ENCODE measurements around the gene ARHGAP30.

Gene ARHGAP30

GRCh38 chr1:161052899-161053298 lies 16.8 kb downstream of the ARHGAP30 start:
- Histone ChIP-seq H3K36me3 (ENCODE audit: control insufficient read depth, insufficient read depth, low read length) (peaks cover 61% of the 10 kb centered on the region), H3K27me3 (replicated peaks; ENCODE audit: control insufficient read depth, insufficient read depth, low read length) (no peaks in the 10 kb centered on the region), H3K4me3 (replicated peaks; ENCODE audit: low read depth, low read length) (no peak overlapping the region)
- TF ChIP-seq CTCF (IDR thresholded peaks at IDR 0.05; ENCODE audit: insufficient read depth, low read length, poor library complexity, severe bottlenecking) = no peak
- no peak for DNase-seq (ENCODE audit: extremely low read depth, insufficient read length)

GRCh38 chr1:161051219-161051618 lies 18.5 kb downstream of the ARHGAP30 start:
- H3K36me3 ChIP-seq (ENCODE audit: control insufficient read depth, insufficient read depth, low read length) = peaks cover 59% of the 10 kb centered on the region
- no peak overlapping the region for H3K4me3 ChIP-seq (replicated peaks; ENCODE audit: low read depth, low read length)
- H3K27me3 ChIP-seq (replicated peaks; ENCODE audit: control insufficient read depth, insufficient read depth, low read length) = no peaks in the 10 kb centered on the region
- DNase-seq (ENCODE audit: extremely low read depth, insufficient read length) = no peak
- TF ChIP-seq CTCF (IDR thresholded peaks at IDR 0.05; ENCODE audit: insufficient read depth, low read length, poor library complexity, severe bottlenecking) = no peak

GRCh38 chr1:161048949-161049722 lies 20.6 kb downstream of the ARHGAP30 start:
- Histone ChIP-seq H3K36me3 (ENCODE audit: control insufficient read depth, insufficient read depth, low read length) (peaks cover 47% of the 10 kb centered on the region), H3K27me3 (replicated peaks; ENCODE audit: control insufficient read depth, insufficient read depth, low read length) (no peaks in the 10 kb centered on the region), H3K4me3 (replicated peaks; ENCODE audit: low read depth, low read length) (no peak overlapping the region)
- DNase-seq (ENCODE audit: extremely low read depth, insufficient read length) = no peak
- TF ChIP-seq CTCF (IDR thresholded peaks at IDR 0.05; ENCODE audit: insufficient read depth, low read length, poor library complexity, severe bottlenecking) = no peak

- no peak overlapping the region for H3K4me3 ChIP-seq (replicated peaks; ENCODE audit: low read depth, low read length)
- no peak for TF ChIP-seq CTCF (IDR thresholded peaks at IDR 0.05; ENCODE audit: insufficient read depth, low read length, poor library complexity, severe bottlenecking)
- DNase-seq (ENCODE audit: extremely low read depth, insufficient read length) = no peak
- H3K36me3 ChIP-seq (ENCODE audit: control insufficient read depth, insufficient read depth, low read length) = peaks cover 38% of the 10 kb centered on the region
- no peaks in the 10 kb centered on the region for H3K27me3 ChIP-seq (replicated peaks; ENCODE audit: control insufficient read depth, insufficient read depth, low read length)
Observed at GRCh38 chr1:161047436-161048420, 22.0 kb downstream of the ARHGAP30 start.

- Histone ChIP-seq H3K27me3 (replicated peaks; ENCODE audit: control insufficient read depth, insufficient read depth, low read length) (no peaks in the 10 kb centered on the region), H3K4me3 (replicated peaks; ENCODE audit: low read depth, low read length) (peak overlapping the region; percentile 93), H3K36me3 (ENCODE audit: control insufficient read depth, insufficient read depth, low read length) (peaks cover 37% of the 10 kb centered on the region)
- TF ChIP-seq CTCF (IDR thresholded peaks at IDR 0.05; ENCODE audit: insufficient read depth, low read length, poor library complexity, severe bottlenecking) = no peak
- DNase-seq (ENCODE audit: extremely low read depth, insufficient read length) = peak; percentile 47
Observed at GRCh38 chr1:161046605-161047228, 23.0 kb downstream of the ARHGAP30 start.
